Uterus (tissue), 4 donors: ENCODE results near the gene COMMD8. TPM values are rescaled to one million over a fixed set of nuclear protein-coding genes. Genes with fewer than 3 reads are reported as not detected.
"Not testable (repeated sequence)": the region's sequence is repeated elsewhere in the genome, so short reads cannot be mapped to it uniquely, and the experiment has no call there.

Source experiments
- DNase-seq, 2 donors: peaks; one replicate each; pipeline ENCODE4 v3.0.0-alpha.2; 2019 to 2020
- H3K27ac ChIP-seq, 2 donors: fragments of 200-600 bp; sonication (generic); 1 replicate in 1 of 2; 2 replicates in 1 of 2; pipeline ENCODE4 v1.5.1; 2016 to 2018
- H3K27me3 ChIP-seq, 2 donors: fragments of 200-600 bp; sonication (generic); one replicate each; pipeline ENCODE4 v1.5.1; 2018 to 2019; ENCODE audit warnings: control low read depth in 1 of 2
- H3K36me3 ChIP-seq, 2 donors: fragments of 200-600 bp; sonication (generic); one replicate each; pipeline ENCODE4 v1.5.1; 2019; ENCODE audit warnings: control low read depth in 1 of 2
- H3K4me1 ChIP-seq, 2 donors: fragments of 200-600 bp; sonication (generic); one replicate each; pipeline ENCODE4 v1.5.1; 2018 to 2019; ENCODE audit warnings: control low read depth in 1 of 2
- H3K4me3 ChIP-seq, 2 donors: fragments of 200-600 bp; sonication (generic); 1 replicate in 1 of 2; 2 replicates in 1 of 2; pipeline ENCODE4 v1.5.1; 2018 to 2019; ENCODE audit warnings: mild to moderate bottlenecking in 1 of 2
- H3K9me3 ChIP-seq, 2 donors: fragments of 200-600 bp; sonication (generic); one replicate each; pipeline ENCODE4 v1.5.1; 2019; ENCODE audit warnings: control low read depth in 1 of 2
- POLR2A ChIP-seq, 2 donors: fragments of 450-650 bp; IDR thresholded peaks; one replicate each; pipeline ENCODE4 v1.6.1; 2016; ENCODE audit warnings: antibody characterized with exemption in 2 of 2, mild to moderate bottlenecking in 1 of 2, moderate library complexity in 1 of 2
- intact Hi-C: fragments of 100-400 bp; cut with DNase I; formaldehyde crosslinking; loops from one replicate; pipeline ENCODE4 v1.15.1; 2023; ENCODE audit warnings: low total_unique reads
- total RNA-seq, 4 donors: library from RNA; depleted of rRNA in 3 of 4; stranded (reverse); fragments of >200 nt in 3 of 4; gene quantifications; one replicate each; pipeline versions ENCODE4 v1.1.0 to v1.2.4, GENCODE V29; 2014 to 2023
- TF ChIP-seq, protein P1 (sequence below), 4 experiments: fragments of 200-600 bp in 2 of 4; fragments of 450-650 bp in 2 of 4; sonication (generic) in 2 of 4; IDR thresholded peaks; one replicate each; pipeline ENCODE4 v1.5.1; 2016 to 2019; ENCODE audit warnings: antibody characterized with exemption in 4 of 4, mild to moderate bottlenecking in 2 of 4, moderate library complexity in 1 of 4
- donor health status: DM: yes; HTN: yes; CAD: no.

Gene COMMD8
- total RNA-seq, 4 donors from 2014 or later: 6.9 to 21.2 (median 15.0) TPM

DNA sequence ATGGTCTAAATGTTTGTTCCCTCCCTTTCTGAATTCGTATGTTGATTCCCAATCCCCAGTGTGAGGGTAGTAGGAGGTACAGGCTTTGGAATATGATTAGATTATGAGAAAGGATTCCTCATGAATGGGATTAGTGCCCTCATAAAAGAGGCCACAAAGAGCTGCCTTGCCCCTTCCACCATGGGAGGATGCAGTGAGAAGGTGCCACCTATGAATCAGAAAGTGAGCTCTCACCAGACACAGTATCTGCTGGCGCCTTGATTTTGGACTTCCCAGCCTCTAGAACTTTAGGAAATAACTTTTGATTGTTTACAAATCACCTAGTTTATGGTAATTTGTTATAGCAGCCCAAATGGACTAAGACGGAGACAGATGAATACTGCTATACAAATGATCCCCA lies 25.2 kb upstream of the COMMD8 start:
- no peak for DNase-seq
- Histone ChIP-seq H3K9me3 (no peaks in the 10 kb centered on the region), H3K27ac (peak overlapping the region in 1 of 2 donors; percentile 32), H3K27me3 (no peaks in the 10 kb centered on the region), H3K36me3 (no peaks in the 10 kb centered on the region), H3K4me1 (peaks cover 0 to 8% of the 10 kb centered on the region in 2 donors), H3K4me3 (no peak overlapping the region)
- intact Hi-C loops: no loop called here
- TF ChIP-seq POLR2A (IDR thresholded peaks at IDR 0.05): no peak

DNA sequence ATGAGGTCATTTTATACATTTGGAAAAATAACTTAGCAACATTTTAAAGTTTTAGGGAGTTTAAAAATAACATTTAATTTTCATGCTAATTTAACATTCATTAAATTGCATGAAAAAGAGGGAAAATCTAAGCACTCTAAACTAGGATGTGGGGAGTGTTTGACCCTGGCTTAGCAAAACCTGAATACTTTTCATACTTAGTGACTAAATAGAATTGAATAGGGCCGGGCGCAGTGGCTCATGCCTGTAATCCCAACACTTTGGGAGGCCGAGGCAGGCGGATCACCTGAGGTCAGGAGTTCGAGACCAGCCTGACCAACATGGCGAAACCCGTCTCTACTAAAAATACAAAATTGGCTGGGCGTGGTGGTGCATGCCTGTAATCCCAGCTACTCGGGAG lies 23.2 kb upstream of the COMMD8 start:
- H3K4me1 ChIP-seq: not testable (repeated sequence)
- peak overlapping the region; percentile 43 to 53 for H3K4me3 ChIP-seq
- H3K27ac ChIP-seq: peak overlapping the region; percentile 92

DNA sequence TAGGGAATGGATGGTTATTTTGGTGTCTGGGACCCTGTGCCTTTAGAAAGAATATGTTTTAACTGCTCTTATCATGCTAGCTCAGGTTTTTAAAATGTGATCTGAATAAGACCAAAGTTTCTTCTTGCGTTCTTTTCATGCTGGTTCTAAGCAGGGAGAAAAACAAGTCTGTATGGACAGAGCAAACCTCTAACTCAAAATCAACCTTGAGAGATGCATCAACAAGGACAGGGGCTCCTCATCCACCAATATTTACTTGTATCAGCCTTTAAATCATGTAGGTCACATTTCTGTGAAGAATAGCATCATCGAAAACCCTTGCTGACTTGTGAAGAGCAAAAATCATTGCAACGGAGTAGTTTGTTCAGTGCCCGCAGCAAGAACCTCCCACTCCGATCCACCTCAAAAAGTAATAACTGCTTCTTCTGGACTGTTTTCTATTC lies 22.8 kb upstream of the COMMD8 start:
- Histone ChIP-seq H3K9me3 (no peaks in the 10 kb centered on the region), H3K4me3 (peak overlapping the region; percentile 43 to 53), H3K27ac (peak overlapping the region; percentile 92), H3K4me1 (peaks cover 0 to 8% of the 10 kb centered on the region in 2 donors), H3K36me3 (no peaks in the 10 kb centered on the region), H3K27me3 (no peaks in the 10 kb centered on the region)
- TF ChIP-seq POLR2A (IDR thresholded peaks at IDR 0.05): no peak
- TF ChIP-seq, protein P1, sequence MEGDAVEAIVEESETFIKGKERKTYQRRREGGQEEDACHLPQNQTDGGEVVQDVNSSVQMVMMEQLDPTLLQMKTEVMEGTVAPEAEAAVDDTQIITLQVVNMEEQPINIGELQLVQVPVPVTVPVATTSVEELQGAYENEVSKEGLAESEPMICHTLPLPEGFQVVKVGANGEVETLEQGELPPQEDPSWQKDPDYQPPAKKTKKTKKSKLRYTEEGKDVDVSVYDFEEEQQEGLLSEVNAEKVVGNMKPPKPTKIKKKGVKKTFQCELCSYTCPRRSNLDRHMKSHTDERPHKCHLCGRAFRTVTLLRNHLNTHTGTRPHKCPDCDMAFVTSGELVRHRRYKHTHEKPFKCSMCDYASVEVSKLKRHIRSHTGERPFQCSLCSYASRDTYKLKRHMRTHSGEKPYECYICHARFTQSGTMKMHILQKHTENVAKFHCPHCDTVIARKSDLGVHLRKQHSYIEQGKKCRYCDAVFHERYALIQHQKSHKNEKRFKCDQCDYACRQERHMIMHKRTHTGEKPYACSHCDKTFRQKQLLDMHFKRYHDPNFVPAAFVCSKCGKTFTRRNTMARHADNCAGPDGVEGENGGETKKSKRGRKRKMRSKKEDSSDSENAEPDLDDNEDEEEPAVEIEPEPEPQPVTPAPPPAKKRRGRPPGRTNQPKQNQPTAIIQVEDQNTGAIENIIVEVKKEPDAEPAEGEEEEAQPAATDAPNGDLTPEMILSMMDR (IDR thresholded peaks at IDR 0.05): no peak
- no peak for DNase-seq
- intact Hi-C loops: no loop called here

More for the DNA sequence above, 23.2 kb upstream of the COMMD8 start:
- H3K36me3 ChIP-seq, H3K27me3 ChIP-seq, H3K9me3 ChIP-seq, intact Hi-C loops, DNase-seq: not testable (repeated sequence)

DNA sequence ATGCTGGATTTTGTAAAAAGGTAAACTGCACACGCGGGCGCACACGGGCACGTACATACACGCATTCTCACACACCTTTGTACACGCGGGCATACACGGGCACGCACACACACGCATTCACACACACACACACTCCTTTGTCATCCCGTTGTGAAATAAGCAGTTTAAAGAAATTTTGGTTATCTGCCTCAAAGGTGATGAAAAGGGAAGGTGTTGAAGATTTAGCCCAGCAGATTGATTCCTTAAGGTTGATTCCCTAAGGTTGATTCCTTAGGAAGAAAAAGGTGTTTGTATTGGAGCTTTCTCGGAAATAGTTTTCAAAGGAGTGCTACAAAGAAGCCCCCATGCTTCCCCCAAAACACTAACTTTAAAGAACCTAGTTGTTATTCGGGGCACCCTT lies 22.3 kb upstream of the COMMD8 start:
- Histone ChIP-seq H3K27me3 (no peaks in the 10 kb centered on the region), H3K27ac (peak overlapping the region; percentile 92), H3K4me3 (peak overlapping the region; percentile 43 to 53), H3K36me3 (no peaks in the 10 kb centered on the region), H3K9me3 (no peaks in the 10 kb centered on the region), H3K4me1 (peaks cover 0 to 8% of the 10 kb centered on the region in 2 donors)
- intact Hi-C loops: no loop called here
- TF ChIP-seq POLR2A (IDR thresholded peaks at IDR 0.05): no peak
- TF ChIP-seq, protein P1 (IDR thresholded peaks at IDR 0.05): no peak
- no peak for DNase-seq

DNA sequence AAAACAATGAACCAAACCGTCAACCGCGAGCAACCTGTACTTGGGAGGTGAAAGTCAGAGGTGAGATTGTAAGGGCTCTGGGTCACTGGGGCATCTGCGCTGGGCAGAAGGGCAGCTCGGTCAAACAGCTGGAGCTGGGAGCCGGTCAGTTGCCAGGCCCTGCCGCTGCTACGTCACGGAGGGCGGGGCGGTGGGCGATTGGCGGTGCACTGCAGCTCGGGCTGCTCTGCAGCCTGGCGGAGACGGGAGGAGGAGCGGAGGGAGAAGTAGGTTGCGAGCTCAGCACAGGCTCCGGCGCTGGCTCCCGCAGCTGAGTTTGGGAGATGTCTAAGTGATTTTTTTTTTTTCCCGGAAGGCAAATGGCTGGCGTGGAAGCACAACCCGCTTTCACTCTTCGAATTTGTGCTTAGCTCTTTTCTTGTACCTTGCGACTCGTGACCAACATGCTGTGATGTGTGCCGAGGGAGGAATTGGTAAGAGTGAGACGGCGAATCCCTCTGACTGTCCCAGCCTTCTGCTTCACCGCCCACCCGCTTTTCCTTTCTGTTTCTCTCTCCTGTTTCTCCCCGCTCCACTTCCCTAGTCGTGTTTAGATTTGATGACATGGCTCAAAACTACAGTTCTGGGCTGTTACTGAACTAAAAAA lies 21.7 kb upstream of the COMMD8 start, which contains the start of gene ATP10D:
ATP10D (plus strand) TSS at position 229 of the 646 bp plus-strand sequence. CDS start 27,266 bp downstream, outside the sequence.
- H3K4me1 ChIP-seq: peaks cover 0 to 8% of the 10 kb centered on the region in 2 donors
- TF ChIP-seq, protein P1 (IDR thresholded peaks at IDR 0.05): peak; percentile 16 to 41 (median 26)
- peak; percentile 87 to 93 for TF ChIP-seq POLR2A (IDR thresholded peaks at IDR 0.05)
- H3K9me3 ChIP-seq: no peaks in the 10 kb centered on the region
- H3K36me3 ChIP-seq: no peaks in the 10 kb centered on the region
- intact Hi-C loops: no loop called here
- peak; percentile 95 for DNase-seq
- no peaks in the 10 kb centered on the region for H3K27me3 ChIP-seq
- H3K4me3 ChIP-seq: peak within 1 kb of the TSS; percentile 43 to 53
- peak within 1 kb of the TSS; percentile 92 for H3K27ac ChIP-seq

DNA sequence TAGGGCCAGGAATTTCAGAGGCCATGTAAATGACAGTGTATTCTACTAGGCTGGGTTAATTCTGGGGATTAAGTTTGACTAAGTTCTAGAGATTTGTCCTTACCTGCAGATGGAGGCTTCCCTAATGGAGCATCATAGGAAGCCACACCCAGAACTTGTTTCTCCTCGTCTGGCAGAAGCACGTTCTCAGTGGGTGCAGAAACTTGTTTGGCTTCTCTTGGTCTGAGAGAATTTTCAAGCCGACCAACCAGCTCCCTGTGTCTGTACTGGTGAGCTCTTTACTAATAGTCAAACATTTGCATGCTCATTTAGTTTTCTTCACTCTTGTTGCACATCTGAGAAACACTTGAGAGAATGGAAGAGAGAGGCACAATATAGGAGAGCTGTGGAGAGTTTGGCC lies 20.7 kb upstream of the COMMD8 start:
- Histone ChIP-seq H3K4me3 (no peak overlapping the region), H3K27ac (peak overlapping the region; percentile 92), H3K27me3 (no peaks in the 10 kb centered on the region), H3K36me3 (no peaks in the 10 kb centered on the region), H3K4me1 (peaks cover 0 to 4% of the 10 kb centered on the region in 2 donors), H3K9me3 (no peaks in the 10 kb centered on the region)
- TF ChIP-seq POLR2A (IDR thresholded peaks at IDR 0.05): no peak
- TF ChIP-seq, protein P1 (IDR thresholded peaks at IDR 0.05): no peak
- no peak for DNase-seq
- intact Hi-C loops: no loop called here
